Measurements from ENCODE around the gene C10orf105.

Gene C10orf105, protein sequence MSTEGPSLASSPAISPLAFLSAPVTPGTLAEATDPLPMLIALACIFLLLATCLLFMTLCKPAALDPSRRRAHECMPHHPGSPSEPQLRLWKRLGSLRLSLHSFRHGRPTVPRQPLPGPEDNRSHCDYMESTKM

DNA sequence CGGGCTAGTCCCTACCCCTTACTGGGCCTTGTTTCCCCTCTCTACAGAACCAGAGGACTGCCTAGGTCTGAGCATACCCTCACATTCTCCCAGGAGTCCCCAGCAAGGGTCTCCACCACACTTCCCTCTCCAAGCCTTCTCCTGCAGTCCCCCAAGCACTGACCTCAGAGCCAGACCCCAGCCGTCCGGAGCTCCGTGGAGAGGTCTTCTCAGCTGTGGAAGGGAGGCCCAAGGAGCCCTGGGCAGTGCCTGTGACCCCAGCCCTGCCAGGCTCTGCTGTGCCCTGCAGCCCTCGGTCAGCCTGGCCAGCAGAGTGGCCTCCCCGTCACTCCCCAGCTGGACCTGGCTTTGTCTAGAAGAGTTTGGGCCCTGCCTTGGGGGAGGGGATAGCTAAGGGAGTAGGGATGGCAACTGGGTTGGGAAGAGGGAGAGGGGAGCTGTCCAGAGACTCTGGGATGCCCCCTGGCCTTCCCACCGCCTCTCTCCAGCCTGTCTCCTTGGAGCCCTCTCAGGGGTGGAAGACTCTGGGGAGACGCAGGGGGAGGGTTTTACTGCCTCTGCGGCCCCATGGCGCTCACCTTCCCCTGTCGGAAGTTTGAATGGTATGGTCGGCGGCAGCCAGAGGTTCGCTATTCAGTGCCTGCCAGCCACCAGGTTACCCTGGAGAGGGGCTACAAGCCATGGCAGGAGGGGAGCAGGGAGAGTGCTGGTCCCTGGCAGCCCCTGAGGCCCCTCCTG is at the start of gene C10orf105:
Gene C10orf105, minus strand, starts transcription at position 315 of the 738 bp plus-strand sequence. CDS start 3,441 bp downstream, outside the sequence.
- no peak for DNase-seq (ENCODE audit: low read depth)

DNA sequence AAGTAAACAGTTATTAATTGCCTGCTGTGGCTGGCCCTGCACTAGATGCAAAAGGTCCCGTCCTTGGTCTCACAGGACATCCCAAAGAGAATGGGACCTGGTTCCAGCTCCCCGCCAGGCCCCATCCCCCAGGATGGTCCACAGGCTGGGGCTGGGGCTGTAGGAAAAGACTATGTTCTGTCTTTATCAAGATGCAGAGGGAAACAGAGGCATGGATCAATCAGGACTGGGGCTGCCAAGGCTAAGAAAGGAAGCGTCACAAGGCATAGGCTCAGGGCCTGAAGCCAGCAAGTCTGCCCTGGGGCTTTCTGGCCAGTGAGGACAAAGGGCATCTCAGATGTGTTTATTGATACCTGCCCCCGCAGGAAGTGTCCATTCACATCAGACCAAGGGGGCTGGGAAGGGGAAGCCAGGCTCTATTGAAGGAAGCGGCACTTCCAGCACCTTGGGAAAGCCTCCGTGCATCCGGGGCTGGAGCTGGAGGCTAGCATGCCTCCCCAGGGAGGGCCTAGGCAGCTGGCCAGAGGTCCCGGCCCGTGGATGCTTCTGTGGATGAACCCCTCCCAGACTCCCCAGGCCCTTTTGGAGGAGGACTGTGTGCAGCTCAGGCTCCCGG is 48.0 kb upstream of the C10orf105 start:
- DNase-seq (ENCODE audit: low read depth): peak; percentile 79

DNA sequence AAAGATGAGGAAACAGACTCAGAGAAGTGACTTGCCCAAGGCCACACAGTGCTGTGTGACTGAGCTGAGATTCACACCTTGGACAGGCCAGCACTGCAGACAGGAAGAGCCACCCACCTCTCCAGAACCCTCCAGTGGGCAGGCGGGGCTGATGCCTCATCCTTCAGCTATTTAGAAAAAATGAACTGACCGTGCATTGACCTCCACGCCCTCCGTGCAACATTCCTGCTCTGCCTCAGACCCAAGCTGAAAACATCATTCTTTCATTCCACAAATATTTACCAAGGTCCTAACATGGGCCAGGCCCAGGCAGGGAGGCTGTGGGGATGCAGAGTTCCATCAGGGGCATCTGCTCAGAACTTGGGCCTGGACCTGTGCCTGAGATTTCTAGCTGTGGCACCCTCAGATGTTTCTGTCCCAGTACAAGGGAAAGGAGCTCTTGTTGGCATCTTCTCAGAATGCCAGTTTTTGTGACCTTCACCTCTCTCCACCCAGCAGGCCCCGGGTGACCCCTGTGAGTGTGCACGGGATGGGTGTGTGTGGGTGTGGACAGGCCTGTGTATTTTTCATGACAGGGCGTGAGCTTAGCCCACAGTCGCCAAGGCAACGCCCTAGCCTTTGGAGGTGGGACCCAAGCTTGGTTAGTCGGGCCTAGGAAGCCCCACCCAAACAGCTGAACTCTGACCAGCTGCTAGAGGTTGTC is 47.3 kb upstream of the C10orf105 start:
- peak; percentile 99 for DNase-seq (ENCODE audit: low read depth)

DNA sequence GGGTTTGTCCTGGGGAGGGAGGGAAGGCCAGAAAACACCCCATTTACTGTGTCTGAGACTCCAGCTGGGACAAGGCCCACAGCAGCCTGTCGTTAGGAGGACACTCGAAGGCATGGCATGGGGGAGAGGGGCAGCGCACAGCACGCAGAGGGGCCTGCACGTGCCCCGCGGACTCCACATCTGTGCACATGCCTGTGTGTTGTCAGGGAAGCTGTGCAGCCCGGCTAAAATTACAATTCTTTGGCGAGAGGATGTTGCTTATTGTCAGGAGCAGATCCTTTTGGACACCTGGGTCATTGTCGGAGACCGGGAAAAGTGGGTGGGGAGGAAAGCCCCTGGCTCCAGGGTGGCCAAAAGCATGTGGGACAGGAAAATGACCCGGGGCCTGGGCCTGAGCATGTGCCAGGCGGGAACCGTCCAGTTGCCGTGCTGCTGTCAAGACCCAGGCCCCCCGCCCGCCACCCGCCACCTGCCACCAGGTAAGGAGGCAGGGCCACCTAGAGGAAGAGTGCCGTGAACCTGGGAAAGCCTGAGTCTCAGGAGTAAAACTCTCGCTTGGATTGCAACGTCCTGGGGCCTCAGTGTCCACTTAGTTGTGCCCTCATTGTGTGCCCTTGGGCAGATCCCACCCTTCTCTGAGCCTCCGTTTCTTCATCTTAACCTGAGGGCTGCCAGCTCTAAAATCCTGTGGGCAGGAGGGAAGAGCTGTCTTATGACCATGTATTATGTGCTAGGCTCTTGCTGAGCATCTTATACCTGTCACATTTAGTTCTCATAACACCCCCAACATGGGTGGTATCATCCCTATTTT is 46.5 kb upstream of the C10orf105 start:
- DNase-seq (ENCODE audit: low read depth): no peak

DNA sequence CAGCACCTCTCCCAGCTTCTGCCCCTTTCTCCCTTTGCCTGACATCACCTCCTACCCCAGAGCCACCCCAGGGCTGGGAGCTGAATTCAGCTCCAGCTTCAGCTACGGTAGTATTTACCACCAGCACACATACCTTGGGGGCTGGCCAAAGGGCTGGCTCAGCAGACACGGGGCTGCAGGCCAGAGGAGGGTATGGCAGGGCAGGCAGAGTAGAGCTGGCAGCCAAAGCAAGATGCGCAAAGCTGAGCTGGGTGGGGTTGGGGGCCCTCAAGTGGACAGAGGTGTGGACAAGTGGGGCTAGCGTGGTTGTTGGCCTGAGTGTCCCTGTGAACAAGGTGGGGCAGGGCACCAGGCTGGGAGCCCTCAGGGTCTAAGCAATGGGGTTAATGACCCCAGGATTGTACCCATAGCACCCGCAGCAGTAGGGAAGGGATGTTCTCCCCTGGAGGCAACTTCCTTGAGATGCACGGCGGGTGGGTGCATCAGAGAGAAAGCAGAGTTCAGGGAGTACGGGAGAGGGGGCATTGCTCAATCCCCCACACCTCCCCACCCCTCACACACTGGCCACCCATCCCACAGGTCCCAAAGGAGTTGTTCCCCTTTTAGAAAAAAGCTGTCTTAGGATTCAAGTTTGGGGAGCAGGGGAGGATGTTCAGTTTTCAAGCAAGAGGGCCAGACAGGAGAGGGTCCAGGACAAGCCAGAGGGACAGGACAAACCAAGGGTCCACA is 45.8 kb upstream of the C10orf105 start:
- peak; percentile 70 for DNase-seq (ENCODE audit: low read depth)

DNA sequence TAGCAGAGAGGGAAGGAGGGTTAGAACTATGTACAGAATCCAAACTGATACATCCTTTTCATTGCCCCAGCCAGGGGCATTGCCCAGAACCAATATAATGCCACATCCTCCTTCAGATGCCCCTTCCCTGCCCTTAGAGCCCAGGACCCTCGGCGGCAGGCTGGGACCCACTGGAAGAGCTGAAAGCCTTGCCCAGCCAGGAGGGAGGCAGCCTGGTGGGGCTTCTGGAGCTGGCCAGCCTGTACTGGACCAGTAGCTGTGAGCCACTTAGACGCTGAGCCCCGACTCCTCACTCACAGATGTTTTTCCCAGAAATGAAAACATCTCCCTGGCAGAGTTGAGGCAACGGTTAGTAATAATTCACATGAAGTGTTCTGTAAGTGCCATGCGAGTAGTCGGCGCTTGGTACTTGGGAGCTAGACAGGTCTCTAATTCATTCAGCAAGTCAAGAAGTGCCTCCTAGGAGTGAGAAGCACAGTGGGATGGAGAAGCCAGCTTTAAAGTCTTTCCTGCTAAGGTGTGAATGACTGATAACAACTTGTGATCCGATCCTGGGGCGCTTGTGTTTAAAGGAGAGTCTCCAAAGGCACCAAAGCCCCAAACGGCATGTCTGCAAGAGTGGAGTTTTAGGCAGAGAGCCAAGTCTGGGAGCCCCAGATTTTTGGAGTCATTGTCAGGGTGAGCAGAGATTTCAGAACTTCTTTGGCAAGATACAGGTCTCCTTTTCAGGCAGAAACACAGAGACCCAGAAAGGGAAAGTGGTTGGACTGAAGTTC is 44.0 kb upstream of the C10orf105 start:
- DNase-seq (ENCODE audit: low read depth): peak; percentile 41

DNA sequence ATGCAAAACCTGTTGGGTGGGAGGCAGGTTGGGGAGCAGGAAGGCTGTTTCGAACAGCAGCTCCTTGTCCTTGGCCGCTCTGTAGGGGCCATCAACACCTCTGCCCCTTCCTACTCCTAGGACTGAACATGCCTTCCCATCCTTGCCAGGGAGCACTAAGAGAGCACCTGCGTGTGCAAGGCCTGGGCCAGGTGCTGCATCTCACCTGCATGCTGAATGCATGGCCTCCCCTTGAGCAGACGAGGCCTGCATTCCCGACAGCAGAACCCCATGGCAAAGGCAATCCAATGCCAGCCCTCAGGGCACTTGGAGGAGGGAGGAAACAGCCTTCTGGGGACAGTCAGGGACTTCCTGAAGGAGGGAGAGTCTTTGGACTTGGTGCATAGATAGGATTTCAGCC is 42.7 kb upstream of the C10orf105 start:
- DNase-seq (ENCODE audit: low read depth): no peak

DNA sequence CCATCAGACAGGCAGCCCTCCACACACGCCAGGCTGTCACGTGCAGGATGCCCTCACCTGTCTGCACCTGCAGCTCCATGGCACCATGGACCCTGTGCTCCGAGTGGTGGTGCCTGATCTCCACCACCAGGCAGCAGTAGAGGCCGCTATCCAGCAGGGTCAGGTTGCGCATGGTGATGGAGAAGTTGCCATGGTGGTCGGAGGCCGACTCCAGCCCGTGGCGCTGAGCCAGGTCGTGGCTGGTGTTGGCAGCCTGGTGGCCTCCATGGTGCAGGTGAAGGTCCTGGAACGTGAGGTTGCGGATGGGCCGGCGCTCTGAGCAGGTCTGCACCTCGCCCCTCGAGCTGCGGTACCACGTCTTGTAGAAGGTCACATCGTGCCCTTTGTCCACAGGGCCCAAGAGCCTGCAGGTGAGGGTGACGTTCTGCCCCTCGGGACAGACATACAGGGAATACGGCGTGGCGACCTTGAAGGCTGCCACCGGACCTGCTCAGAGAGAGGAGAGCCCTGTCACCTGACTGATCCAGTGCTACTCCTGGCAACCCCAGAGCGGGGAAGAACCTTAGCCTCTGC is 42.0 kb upstream of the C10orf105 start:
- DNase-seq (ENCODE audit: low read depth): no peak

DNA sequence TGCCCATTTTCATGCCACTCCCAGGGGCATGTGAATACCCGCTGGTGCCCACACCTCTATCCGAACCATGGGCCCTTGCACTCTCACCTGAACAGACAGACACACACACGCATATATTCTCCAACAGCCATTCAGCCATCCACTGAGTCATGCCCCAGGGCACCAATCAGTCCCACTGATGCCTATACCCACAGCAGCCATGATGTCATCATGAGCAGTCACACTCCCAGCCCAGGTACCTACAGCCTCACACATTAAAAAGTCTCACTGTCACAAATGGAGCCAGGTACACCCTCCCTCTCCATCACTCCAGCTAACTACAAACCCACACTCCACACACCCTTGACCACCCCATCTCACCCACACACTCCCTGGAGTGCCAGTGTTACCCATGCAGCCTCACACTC is 41.5 kb upstream of the C10orf105 start:
- no peak for DNase-seq (ENCODE audit: low read depth)

DNA sequence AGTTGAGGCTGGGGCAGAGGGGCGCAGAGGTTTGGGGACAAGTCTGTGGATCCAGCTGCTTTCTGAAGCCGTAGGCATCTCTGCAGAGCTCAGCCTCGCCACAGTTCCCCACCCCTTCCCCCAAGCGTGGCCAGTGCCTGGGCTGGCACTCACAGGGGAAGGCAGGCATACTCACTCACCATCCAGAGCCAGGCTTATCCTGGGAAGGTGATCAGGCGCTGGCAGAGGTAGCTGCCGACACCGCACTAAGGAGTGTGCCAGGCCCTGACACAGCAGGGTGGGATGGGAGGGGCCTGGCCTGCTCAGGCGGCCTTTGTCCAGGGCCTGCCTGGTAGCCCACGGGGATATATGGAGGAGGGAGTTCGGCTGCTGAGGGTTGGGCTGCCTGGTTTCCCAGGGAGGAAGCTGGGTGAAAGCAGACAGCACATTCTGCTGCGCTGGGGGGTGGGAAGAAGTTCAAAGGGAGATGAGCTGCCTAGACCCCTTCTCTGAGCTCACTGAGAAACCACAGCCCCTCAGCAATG is 37.9 kb upstream of the C10orf105 start:
- no peak for DNase-seq (ENCODE audit: low read depth)

DNA sequence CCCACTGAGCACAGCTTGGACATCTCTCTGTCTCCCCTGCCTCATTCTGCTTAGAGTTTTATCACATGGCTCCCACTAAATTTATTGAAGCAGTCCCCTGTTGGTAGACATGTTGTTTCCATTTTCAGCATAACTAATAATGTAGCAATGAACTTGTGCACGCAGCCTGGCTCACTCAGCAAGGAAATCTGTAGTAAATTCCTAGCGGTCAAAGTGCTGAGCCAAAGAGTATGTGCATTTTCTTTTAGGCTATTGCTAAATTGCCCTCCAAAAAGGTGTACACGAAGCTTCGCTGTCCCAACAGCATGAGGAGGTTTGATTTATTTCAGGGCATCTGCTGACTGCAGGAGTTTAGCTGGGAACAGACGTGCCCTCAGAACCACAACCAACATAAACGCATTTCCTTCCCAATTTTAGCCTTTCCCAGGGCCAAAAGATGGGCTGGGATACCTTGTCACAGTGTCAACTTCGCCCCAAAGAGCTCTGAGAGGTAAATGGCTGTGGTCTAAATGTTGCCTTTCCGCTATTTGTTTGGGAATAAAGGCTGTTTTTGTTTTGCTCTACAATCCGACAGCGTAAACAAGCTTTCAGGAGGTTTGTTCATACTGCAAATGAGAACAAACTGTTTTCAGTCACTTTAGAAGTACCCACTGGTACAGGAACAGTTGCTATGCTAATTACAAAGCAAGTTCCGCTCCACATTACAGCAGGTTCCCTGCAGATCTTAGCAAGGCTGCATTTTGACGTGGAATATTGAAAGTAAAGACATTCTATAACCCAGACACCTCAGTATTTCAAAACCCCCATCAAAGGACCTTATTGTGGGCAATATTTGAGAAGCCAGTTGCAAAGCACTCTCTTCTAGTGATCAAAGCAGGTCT is 37.0 kb upstream of the C10orf105 start:
- peak; percentile 52 for DNase-seq (ENCODE audit: low read depth)

DNA sequence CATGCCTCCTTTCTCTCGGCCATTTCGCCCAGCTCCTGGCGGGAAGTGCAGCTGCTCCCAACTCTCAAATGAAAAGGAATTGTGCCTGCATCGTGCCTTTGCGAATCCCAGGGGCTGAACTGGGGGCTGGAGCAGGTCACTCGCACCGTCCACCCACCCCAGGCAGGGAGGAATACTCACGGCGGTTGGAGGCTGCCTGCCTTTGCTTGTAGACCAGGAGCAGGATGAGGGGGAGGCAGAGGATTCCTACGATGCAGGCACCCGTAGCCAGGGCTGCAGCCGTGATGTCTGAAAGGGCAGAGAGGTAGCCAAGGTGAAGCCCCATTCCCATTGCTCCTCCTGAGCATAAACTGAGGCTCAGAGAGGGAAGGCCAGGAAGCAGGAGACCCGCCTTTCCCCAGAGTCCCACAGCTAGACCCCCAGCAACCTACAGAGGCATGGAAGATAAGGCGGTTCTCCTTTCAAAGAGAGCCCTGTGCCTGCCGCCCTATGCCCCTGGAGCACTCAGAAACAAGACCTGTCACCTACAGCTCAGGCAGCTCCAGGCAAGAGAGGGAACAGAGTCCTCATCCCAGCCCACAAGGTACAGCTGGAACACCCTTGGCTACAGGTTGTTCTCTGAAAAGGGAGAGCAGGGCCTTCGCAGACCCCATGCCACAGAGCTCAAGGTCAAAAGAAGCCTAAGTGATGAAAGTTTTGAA is 35.8 kb upstream of the C10orf105 start:
- no peak for DNase-seq (ENCODE audit: low read depth)

DNA sequence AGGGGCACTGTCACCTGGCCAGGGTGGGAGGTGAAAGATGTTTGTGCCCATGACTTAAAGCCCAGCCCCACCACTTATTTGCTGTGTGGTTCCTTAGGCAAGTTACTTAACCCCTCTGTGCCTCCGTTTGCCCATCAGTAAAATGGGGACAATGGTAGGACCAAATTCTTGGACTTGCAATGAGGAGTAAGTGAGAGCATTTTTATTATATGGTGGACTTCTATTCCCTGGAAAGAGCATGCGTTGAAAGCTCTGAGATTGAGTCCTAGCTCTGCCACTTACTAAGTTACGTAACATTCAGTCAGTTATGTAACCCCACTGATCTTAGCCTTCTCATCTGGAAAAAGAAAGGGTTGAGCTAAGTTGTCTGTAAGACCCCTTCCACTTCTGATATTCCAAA is 35.0 kb upstream of the C10orf105 start:
- DNase-seq (ENCODE audit: low read depth): no peak

DNA sequence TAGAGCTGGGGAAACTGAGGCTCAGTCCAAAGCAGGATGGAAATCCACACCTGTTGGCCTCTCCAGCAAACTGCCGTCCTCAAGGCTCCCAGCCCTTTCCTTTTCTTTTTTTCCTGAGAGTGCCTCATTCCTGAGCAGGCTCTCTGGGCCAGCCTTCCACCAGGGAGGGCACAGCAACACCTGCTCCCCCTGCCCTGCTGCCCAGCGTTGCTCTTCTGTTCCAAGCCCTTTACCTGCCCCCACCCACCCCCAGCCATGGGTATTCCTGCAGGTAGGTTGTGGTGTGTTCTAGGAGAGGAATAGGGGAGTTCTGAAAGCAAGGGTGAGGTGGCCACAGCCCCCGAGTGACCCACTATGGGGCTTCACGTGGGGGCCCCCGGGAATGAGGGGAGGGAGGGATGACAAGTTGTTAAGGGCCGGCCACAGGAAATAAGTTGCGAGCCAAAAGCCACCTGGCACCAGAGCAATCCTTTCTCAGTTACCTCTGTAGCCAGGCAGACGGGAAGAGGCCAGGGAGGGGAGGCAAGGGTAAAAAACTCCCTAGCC is 34.5 kb upstream of the C10orf105 start:
- DNase-seq (ENCODE audit: low read depth): no peak

DNA sequence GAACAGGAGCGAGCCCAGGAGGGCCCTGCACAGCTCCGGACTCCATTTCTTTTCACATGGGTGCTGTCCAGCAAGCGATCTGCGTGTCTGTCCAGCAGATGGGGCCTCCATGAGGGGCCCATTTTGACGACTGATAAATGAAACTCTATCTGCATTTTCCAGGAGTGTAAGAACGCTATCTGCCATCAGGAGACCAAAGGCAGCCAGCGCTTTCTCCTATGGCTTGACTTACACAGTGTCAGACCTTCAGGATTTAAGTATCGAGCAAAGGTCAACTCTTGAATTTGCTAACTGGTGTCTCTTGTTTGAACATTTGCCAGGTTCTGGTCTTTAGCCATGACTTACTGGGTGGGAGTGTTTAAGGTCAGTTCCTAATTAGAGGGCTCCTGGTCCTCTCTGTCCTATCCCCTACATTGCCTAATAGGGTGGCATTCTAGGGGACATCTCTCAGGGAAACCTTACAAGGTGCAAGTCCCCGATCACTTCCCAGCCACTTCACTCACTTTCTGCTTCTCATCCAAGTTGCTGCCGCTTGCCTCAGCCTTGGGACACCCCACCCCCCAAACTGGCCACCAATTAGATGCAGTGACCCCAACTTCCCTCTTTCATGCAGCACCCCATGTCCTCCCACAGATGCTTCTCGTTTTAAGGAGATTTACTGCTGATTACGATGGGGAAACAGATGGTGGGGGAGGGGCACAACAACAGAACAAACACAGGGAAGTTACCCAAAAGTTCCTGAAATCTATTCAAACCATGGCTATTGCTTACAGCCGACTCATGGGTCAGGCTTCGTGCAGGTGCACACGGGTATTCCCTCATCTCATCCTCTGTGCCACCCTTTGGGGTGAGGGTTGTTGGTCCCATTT is 33.7 kb upstream of the C10orf105 start:
- DNase-seq (ENCODE audit: low read depth): no peak

DNA sequence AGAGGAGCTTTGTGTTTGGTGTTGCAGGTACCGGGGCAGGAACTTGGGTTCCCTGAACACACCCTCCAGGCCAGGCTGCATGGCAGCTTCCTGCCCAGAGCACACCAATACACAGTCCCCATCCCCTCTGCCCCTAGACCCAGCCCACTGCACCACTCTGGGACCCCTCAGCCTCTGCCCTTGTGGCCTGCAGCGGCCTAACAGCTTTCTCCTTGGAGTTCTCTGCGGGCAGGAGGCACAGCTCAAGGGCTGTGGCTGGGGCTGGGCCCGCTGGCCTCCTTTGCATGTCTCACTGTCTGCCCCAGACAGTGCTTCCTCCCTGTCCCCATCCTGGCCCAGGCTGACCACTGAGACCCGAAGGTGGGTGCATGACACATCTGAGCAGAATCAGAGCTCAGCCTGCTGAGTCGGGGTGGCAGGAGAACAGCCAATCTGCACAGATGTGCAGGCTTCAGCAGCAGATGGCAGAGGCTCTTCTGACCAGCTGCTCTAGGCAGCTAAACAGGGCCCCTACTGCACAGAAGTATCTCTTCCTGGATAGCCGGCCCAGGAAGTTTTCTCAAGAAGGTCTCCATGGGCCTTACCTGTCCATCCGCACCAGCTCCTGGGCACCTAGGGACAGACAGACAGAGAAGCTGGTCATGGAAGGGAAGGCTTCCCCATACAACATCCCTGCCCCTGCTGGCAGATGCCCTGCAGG is 33.0 kb upstream of the C10orf105 start:
- no peak for DNase-seq (ENCODE audit: low read depth)

Data from EH (cell line).